ENCODE measurements around the gene SLC4A5.
A peak's percentile ranks its signal among the peaks of the same experiment; 100 is the strongest.

Gene SLC4A5

DNA sequence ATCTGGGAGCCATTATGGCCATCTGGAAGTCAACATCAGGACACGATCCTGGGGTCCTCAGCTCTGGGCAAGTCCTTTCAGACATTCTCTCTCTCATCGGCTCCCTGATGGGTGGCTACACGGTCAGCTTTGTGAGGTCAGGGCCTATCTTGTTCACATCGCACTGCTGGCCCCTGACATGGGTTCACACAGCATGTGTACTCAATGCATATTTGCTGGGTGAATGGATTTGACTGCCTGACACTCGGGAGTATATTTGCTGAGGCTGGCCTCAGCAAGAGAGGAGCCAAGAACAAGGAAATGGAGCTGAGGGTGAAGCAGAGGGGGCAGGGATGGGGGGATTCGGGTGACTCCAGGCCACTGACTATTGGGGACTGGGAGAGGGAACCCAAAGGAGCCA lies 50.5 kb downstream of the SLC4A5 start:
- no peak for TF ChIP-seq CEBPB (IDR thresholded peaks at IDR 0.05)
- TF ChIP-seq, protein P1, sequence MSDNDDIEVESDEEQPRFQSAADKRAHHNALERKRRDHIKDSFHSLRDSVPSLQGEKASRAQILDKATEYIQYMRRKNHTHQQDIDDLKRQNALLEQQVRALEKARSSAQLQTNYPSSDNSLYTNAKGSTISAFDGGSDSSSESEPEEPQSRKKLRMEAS (IDR thresholded peaks at IDR 0.05): no peak
- TF ChIP-seq, protein P2, sequence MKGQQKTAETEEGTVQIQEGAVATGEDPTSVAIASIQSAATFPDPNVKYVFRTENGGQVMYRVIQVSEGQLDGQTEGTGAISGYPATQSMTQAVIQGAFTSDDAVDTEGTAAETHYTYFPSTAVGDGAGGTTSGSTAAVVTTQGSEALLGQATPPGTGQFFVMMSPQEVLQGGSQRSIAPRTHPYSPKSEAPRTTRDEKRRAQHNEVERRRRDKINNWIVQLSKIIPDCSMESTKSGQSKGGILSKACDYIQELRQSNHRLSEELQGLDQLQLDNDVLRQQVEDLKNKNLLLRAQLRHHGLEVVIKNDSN (IDR thresholded peaks at IDR 0.05): no peak
- TF ChIP-seq, protein P3, sequence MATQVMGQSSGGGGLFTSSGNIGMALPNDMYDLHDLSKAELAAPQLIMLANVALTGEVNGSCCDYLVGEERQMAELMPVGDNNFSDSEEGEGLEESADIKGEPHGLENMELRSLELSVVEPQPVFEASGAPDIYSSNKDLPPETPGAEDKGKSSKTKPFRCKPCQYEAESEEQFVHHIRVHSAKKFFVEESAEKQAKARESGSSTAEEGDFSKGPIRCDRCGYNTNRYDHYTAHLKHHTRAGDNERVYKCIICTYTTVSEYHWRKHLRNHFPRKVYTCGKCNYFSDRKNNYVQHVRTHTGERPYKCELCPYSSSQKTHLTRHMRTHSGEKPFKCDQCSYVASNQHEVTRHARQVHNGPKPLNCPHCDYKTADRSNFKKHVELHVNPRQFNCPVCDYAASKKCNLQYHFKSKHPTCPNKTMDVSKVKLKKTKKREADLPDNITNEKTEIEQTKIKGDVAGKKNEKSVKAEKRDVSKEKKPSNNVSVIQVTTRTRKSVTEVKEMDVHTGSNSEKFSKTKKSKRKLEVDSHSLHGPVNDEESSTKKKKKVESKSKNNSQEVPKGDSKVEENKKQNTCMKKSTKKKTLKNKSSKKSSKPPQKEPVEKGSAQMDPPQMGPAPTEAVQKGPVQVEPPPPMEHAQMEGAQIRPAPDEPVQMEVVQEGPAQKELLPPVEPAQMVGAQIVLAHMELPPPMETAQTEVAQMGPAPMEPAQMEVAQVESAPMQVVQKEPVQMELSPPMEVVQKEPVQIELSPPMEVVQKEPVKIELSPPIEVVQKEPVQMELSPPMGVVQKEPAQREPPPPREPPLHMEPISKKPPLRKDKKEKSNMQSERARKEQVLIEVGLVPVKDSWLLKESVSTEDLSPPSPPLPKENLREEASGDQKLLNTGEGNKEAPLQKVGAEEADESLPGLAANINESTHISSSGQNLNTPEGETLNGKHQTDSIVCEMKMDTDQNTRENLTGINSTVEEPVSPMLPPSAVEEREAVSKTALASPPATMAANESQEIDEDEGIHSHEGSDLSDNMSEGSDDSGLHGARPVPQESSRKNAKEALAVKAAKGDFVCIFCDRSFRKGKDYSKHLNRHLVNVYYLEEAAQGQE (IDR thresholded peaks at IDR 0.05; ENCODE audit: low read depth): no peak
- TF ChIP-seq YY1 (IDR thresholded peaks at IDR 0.05; ENCODE audit: low read depth): no peak

DNA sequence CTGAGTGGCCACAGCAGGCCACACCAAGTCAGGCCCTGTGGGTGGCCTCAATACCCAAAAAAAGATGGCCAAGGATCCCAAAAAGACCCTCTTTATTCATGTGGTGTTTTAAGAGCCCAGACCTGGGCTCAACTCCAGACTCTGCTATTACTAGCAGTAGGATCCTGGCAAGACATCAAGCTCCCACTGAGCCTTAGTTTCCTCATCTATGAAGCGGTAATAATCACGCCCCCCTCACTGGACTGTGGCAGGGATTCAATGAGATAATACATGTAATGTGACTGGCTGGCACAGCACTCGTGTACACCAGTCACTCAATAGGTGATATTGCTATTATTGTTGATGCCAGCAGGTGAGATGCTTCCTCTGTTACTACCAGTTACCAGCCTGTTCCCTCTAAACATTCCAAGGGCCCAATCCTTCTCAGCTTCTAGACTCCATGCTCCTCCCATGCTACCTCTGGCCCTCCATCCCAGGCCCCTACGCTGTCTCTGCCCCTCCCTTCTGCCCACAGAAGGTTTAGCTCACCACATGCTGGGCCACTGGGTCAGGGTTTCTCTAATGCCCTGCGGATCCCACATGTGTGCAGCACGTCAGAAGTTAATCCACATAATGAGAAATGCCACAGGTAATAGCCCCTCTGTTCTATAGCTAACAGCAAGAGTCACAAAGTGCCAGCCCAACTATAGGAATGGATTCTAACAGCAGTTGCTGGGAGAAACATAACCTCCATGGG lies 51.2 kb downstream of the SLC4A5 start:
- TF ChIP-seq, protein P3 (IDR thresholded peaks at IDR 0.05; ENCODE audit: low read depth): no peak
- peak; percentile 68 for TF ChIP-seq NFIC (IDR thresholded peaks at IDR 0.05)

DNA sequence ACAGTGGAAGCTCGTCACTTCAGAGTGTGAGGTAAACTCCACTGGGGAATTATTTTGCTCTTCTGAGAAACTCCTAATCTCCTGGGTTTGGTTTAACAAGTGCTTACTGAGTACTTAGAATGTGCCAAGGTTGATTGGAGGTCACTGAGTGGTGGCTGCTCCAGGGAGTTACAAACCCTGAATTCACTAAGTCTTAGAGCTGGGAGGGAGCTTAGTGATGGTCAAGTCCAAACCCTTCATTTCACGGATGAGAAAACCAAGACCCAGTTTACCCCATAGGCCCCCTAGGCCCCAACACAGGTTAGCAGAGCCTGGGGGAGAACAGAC lies 52.0 kb downstream of the SLC4A5 start:
- TF ChIP-seq TEAD4 (IDR thresholded peaks at IDR 0.05): no peak
- no peak for TF ChIP-seq EP300 (IDR thresholded peaks at IDR 0.05; ENCODE audit: borderline replicate concordance)
- TF ChIP-seq, protein P2 (IDR thresholded peaks at IDR 0.05): no peak
- no peak for TF ChIP-seq TAF1 (IDR thresholded peaks at IDR 0.05; ENCODE audit: low read depth)
- no peak for TF ChIP-seq FOXM1 (IDR thresholded peaks at IDR 0.05; ENCODE audit: borderline replicate concordance, low read depth)
- TF ChIP-seq YY1 (IDR thresholded peaks at IDR 0.05; ENCODE audit: low read depth): no peak
- TF ChIP-seq, protein P3 (IDR thresholded peaks at IDR 0.05; ENCODE audit: low read depth): no peak
- TF ChIP-seq, protein P1 (IDR thresholded peaks at IDR 0.05): no peak
- no peak for TF ChIP-seq CREB1 (IDR thresholded peaks at IDR 0.05; ENCODE audit: low read depth)
- TF ChIP-seq TCF12 (IDR thresholded peaks at IDR 0.05; ENCODE audit: low read depth): no peak
- TF ChIP-seq RAD21 (IDR thresholded peaks at IDR 0.05; ENCODE audit: low read depth): no peak
- no peak for TF ChIP-seq CEBPB (IDR thresholded peaks at IDR 0.05)

DNA sequence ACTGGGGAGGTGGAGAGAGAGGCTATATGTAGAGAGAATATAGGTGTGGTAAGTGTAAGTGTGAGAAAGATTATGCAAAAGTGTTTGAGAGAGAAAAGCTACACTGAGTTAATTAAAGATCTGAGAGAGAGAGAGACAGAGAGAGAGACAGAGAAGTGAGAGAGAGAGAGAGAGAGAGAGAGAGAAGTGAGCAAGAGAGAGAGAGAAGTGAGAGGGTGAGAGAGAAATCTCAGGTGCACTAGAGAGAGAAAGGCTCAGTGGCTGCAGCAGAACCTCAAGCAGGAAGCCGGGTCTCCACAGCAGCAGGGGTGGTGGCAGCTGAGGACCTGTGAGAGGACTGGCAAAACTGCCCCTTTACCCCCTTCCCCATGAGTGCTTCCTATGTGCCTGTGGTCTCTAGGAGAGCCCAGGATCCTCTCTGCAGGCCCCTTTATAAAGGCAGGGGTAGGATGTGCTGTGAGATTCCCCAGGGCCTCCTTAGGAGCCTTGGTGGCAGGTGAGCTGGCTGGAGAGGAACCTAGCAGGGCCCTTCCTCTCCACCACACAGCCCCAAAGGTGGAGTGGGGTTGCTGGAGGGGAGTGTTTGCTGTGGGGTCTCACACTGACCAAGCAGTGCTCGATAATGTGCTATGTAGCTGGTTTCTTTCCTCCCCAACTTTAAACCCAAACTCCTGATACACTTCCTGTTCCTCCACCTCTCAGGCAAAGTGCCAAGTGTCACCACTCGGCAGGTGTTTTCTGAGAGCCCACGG lies 52.6 kb downstream of the SLC4A5 start:
- TF ChIP-seq YY1 (IDR thresholded peaks at IDR 0.05; ENCODE audit: low read depth): no peak
- TF ChIP-seq TAF1 (IDR thresholded peaks at IDR 0.05; ENCODE audit: low read depth): no peak
- TF ChIP-seq TEAD4 (IDR thresholded peaks at IDR 0.05): no peak
- no peak for TF ChIP-seq CREB1 (IDR thresholded peaks at IDR 0.05; ENCODE audit: low read depth)
- TF ChIP-seq, protein P1 (IDR thresholded peaks at IDR 0.05): no peak
- TF ChIP-seq, protein P3 (IDR thresholded peaks at IDR 0.05; ENCODE audit: low read depth): no peak
- TF ChIP-seq EGR1 (IDR thresholded peaks at IDR 0.05): no peak
- TF ChIP-seq, protein P2 (IDR thresholded peaks at IDR 0.05): no peak
- no peak for TF ChIP-seq RAD21 (IDR thresholded peaks at IDR 0.05; ENCODE audit: low read depth)
- no peak for TF ChIP-seq FOXM1 (IDR thresholded peaks at IDR 0.05; ENCODE audit: borderline replicate concordance, low read depth)
- no peak for TF ChIP-seq EP300 (IDR thresholded peaks at IDR 0.05; ENCODE audit: borderline replicate concordance)
- TF ChIP-seq CEBPB (IDR thresholded peaks at IDR 0.05): no peak
- TF ChIP-seq NFIC (IDR thresholded peaks at IDR 0.05): no peak
- no peak for TF ChIP-seq ZBTB7A (IDR thresholded peaks at IDR 0.05; ENCODE audit: low read depth)
- TF ChIP-seq TCF12 (IDR thresholded peaks at IDR 0.05; ENCODE audit: low read depth): no peak
